Frontal cortex (tissue), 4 donors: ENCODE measurements around the gene CHEK1. TPM values are rescaled to one million over a fixed set of nuclear protein-coding genes. Genes with fewer than 3 reads are reported as not detected.
"Not testable (repeated sequence)": the region's sequence is repeated elsewhere in the genome, so short reads cannot be mapped to it uniquely, and the experiment has no call there.

Experiments used
- DNase-seq, 2 donors: peaks; one replicate each; pipeline ENCODE4 v3.0.0; 2012; ENCODE audit warnings: low spot score in 2 of 2
- FAIRE-seq: peaks from 2 replicates; lab custom pipeline; 2012; peaks lifted over from hg19 to GRCh38; lab: Jason Lieb, UNC
- total RNA-seq: library from RNA; depleted of rRNA; stranded (reverse); fragments of >200 nt; gene quantifications from one replicate; pipeline ENCODE4 v1.2.3, GENCODE V29; 2014
- donor health status: control.
- donor health status: control.
- donor health status: control.

The CHEK1 gene
- 13.5 TPM for total RNA-seq

DNA sequence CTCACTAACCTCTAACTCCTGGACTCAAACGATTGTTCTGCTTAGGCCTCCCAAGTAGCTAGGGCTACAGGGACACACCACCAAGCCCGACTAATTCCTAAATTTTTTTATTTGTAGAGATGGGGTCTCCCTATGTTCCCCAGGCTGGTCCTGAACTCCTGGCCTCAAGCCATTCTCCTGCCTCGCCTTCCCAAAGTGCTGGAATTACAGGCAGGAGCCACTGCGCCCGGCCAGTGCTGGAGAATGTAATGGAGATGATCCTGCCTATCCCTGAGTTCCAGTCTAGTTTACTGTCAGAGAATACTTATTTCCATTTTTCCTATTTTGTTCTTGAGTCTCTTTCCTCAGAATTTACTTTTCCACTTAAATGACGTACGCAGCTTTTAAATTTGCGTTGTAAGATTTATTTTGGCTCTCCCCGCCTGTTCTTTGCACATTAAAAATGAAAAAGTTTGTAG is at the start of gene CHEK1:
Gene CHEK1 (plus strand): TSS at position 408 of the 458 bp plus-strand sequence. CDS start 1,606 bp downstream, outside the sequence.
- DNase-seq (no peak), FAIRE-seq (no peak)

DNA sequence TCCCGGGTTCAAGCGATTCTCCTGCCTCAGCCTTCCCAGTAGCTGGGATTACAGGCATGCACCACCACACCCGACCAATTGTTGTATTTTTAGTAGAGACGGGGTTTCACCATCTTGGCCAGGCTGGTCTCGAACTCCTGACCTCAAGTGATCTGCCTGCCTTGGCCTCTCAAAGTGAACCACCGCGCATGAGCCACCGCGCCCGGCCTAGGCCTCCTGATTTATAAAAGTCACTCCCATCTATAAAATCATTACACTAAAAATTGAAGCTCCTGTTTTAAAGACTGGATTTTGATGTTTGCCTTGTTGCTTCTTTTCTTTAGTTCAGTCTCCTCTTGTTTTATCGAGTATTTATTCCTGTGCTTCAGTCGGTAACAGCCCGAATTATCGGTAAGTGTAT is 47.8 kb upstream of the CHEK1 start:
- FAIRE-seq, result not testable (repeated sequence)

DNA sequence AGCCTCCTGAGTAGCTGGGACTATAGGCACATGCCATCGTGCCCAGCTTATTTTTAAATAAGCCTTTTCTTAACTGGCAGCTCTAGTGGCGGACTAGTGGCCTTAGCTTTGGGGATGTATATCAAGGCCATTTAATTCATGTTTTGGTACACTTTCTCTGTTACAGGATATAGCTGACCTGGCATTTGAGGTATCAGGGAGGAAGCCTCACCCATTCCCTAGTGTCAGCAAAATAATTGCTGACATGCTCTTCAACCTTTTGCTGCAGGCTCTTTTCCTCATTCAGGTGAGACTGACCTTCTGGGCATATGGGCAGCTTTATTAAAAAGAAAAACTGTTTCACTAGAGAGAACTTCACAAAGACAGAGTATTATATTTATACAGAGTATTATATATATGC is 46.2 kb upstream of the CHEK1 start:
- no peak for DNase-seq
- no peak for FAIRE-seq

More for the DNA sequence above, 47.8 kb upstream of the CHEK1 start:
- DNase-seq, result not testable (repeated sequence)

DNA sequence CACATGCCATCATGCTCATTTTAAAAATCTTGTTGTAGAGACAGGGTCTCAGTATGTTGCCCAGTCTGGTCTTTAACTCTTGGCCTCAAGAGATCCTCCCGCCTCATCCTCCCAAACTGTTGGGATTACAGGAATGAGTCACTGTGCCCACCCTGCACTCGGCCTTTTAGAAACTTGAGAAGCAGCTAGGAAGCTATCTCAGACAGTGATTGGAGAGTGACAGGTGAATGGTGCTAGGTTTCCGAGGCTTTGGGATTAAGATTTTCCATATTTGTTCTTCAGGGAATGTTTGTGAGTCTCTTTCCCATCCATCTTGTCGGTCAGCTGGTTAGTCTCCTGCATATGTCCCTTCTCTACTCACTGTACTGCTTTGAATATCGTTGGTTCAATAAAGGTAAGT is 45.2 kb upstream of the CHEK1 start:
- no peak for FAIRE-seq
- DNase-seq, result no peak

DNA sequence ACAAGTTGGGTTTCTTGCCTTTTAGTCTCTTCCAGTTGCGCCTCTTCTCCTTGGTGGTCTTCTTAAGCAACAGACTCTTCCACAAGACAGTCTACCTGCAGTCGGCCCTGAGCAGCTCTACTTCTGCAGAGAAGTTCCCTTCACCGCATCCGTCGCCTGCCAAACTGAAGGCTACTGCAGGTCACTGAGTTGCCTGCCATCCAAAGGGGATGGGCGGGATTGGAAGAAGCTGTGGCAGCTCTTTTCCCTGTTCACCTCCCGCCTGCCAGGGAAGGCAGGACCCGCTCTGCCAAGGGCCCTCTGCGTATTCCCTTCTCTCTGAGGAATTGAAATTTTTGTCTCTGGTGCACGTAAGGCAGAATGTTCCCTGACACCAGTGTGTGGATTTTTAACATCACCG is 41.5 kb upstream of the CHEK1 start:
- FAIRE-seq (no peak), DNase-seq (no peak)

DNA sequence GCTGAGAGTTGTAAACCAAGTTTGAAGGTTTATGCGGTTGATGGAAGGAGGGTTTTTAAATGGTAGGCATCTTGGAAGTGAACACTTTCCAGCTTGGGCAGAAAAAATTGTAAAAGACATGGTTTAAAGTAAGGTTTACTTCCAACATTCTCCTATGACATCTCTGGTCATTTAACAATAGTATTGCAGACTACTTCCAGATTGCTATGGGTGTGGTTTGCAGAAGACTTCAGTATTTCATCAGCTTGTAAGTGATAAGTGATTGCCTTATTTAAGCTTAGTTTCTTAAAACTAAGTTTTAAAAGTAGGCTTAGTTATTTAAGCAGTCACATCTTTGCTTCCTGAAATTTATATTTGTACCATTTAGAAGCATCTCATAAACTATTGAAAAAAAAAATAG is 39.5 kb upstream of the CHEK1 start:
- no peak for DNase-seq
- no peak for FAIRE-seq

DNA sequence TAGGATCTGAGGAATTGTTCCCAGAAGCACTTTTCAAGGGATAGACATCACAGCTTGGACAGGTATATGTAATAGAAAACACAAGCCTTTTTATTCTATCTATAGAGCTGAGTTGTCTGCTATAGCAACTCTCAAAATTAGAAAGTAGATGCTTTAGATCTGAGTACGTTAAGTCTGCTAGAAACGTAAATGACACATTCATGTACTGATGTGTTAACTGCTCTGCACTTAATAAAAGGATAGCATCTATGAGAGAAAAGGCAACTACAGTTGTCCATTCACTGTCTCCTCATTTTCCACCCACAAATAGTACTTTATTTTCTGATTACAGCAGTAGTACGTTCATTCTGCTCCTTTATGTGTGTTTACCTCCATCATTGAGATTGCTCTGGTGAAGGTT is 38.3 kb upstream of the CHEK1 start:
- DNase-seq (no peak), FAIRE-seq (no peak)

DNA sequence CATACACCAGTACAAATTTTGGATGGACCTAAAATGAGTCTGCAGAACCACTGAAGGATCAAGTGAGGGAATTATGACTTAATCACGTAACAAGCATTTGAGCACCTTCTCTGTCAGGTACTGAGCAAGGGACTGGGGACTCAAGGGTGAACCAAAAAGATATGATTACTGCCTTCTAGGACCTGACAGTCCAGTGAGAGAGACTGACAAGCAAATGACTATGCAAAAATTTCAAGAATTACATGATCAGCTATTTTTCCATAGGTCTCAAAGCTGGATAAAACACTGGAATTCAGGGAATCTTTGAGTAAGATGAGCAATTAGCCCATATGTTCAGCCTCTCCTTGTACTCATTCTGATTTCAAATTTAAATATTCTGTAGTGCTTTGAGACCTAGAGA is 37.5 kb upstream of the CHEK1 start:
- DNase-seq (no peak), FAIRE-seq (no peak)

DNA sequence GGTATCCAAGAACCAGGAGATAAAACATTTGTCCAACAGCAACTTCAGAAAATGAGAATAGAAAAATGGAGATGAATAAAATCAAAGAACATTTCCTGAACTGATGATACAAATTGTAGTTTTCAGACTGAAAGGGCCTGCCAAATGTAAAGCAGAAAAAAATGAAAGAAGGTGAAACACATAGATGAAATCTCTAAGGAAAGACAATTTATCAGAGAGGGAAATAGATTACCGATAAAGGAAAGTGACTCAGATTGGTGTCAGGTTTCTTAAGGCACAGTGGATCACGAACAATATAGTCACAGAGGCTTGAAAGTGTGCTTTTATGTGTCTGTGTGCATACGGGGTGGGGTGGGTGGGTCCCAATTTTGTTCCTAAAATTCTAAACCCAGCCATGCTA is 36.5 kb upstream of the CHEK1 start:
- no peak for DNase-seq
- no peak for FAIRE-seq

DNA sequence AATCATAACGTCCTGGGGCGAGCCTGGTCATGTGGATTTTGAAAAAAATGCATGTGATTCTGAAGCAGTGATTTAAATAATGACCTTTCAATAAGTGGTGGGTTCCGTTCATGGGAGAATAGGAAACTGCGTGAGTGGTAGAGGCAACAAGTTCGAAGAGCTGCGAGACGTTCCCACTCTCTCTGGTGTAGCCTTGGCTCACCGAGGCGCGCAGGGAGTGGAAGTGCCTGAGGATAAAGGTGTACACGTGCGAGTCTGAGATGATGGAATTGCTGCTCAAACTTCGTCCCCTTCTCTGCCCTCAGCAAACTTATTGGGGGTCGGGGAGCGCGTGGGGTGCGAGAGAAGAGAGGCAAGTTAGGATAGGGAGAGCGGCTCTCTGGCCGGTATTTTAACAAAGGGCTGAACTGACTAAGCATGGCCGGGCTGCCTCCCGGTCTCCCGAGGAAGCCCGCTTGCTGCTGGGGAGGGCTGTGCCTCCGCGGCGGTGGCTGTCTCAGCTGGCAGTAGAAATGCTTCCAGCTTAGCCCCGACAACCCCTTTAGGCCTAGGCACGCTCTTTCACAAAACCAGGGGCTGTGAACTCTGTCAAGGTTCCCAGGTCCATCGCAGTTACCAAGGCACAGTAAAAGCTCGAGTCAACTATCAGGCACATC is 33.2 kb upstream of the CHEK1 start:
- FAIRE-seq (no peak), DNase-seq (peak in 1 of 2 donors; percentile 30)

DNA sequence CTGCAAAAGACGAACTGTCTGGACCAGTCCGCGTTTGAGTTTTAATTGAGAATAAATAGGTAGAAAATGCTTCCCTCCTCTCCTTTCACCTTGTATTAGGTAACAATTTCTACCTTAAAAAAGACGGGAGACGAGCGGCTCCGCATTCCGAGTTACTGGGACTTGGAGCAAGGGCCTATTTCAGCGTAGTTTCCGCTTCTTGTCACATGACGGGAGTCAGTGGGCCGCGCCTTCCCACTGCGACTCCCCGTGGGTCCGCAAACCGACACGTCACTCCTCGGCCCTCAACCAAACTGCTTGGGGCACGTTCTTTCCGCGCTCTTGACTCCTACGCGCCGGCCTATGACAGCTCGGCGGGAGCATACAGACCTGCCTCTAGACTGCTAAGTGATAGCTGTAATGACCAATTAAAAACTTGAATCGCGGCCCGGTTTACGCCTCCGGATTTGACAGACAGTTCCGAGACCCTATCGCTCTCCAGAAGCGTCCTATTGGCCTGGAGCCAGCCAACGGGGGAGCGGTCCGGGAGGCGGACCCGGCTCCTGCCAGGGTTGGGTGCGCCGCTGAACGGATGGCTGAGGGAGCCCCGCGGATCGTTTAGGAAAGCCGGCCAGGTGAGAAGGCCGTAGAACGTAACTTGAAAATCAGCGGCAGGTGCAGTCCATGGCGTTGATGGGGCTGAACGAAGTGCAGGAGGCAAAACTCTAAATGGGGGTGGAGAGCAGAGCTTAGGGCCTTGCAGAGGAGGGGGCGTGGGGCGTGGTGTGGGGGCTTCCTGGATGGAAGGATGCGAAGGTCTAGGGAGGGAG is 32.5 kb upstream of the CHEK1 start, which contains the start of gene STT3A:
Gene STT3A (plus strand): TSS at position 548 of the 809 bp plus-strand sequence. CDS start 3,064 bp downstream, outside the sequence.
- FAIRE-seq (peak; percentile 98), DNase-seq (peak; percentile 85 to 92)

DNA sequence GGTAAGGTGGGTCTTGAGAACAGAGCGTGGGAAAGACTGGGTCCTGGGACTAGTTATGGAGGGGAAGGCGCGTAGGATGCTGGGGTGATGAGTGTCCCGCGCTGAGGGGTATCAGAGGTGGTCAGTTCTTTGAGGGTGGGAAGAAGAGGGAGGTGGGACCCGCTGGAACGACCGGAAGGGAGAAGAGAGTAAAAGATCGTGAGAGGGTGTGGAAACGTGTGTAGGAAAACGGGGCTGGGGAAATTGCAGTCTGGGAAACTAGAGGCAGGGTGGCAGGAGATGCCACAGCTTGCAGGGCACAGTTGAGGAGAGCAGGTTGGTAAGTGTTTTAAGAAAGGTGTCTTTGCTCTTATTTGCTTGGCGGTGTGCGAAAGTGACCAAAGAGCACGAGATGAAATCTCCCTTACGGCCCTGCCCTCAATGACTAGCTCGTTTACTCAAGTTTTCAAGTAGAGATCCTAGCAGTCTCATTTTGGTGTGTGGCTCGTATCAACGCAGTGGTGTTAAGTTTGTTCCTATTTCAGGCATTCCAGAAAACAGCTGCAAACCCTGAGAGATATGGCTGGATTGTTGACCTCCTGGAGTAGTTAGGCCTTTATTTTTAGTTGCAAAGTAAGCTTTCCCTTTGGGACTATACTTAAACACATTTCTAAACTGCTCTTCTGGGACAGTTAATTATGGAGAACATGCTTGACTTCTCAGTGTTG is 31.7 kb upstream of the CHEK1 start:
- FAIRE-seq, result no peak
- DNase-seq, result no peak

DNA sequence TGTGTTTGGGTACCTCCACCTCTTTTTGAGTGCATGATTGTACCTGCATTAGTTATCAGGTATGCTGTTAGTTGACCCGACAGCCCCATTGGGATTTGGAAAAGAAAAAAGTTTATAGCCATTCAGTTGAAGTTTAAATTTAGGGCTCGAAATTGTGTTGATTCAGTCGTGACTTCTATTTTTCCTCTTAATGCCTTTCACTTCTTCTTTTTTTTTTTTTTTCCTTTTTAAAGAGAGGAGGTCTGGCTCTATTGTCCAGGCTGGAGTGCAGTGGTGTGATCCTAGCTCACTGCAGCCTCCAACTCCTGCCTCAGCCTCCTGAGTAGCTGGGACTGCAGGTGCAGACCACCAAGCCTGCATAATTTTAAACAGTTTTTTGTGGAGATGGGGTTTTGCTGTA is 30.0 kb upstream of the CHEK1 start:
- FAIRE-seq (no peak), DNase-seq (no peak)

DNA sequence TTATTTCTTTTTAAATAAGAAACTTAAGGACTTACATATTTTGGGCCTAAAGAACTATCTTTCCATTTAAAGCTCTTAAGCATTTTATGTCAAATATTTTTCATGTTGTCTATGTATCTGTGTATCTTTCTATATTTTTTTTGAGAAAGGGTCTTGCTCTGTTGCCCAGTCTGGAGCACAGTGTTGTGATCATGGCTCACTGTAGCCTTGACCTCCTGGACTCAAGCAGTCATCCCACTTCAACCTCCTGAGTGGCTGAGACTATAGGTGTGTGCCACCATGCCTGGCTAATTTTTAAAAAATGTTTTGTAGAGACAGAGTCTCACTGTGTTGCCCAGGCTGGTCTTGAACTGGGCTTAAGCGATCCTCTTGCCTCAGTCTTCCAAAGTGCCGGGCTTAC is 24.3 kb upstream of the CHEK1 start:
- DNase-seq (no peak), FAIRE-seq (no peak)

DNA sequence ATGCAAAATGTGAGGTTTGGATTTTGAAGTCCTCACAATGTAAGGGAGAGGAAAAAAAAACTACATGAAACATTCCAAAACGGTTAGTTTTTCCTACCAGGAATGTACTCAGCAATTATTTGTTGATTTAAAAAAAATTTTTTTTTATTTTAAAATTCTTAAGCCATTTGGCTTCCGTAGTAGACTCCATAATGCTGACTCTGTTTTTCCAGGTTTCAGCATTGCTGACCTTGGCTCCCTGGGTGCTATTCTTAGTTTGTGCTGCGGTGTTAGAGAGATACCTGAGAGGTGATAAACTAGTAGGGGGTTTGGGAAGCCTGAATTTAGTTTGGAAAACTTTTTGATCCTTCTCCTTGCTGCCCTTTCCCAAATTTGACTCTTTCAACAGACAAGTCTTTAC is 21.8 kb upstream of the CHEK1 start:
- FAIRE-seq (no peak), DNase-seq (no peak)

DNA sequence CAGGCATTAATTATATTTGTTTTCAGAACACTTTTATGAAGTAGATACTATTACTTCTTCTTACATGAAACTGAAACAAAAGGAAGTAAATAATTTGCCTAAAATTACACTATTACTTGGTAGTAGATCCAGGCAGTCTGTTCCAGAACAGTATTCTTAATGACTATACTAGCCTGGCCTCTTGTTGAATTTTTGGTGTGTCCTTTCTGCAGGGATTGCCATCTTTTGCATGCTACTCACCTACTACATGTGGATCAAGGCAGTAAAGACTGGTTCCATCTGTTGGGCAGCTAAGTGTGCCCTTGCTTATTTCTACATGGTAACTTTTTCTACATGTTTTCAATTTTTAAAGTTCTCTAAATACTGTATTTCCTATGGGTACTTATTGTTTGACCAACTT is 19.5 kb upstream of the CHEK1 start:
- DNase-seq, result no peak
- no peak for FAIRE-seq

DNA sequence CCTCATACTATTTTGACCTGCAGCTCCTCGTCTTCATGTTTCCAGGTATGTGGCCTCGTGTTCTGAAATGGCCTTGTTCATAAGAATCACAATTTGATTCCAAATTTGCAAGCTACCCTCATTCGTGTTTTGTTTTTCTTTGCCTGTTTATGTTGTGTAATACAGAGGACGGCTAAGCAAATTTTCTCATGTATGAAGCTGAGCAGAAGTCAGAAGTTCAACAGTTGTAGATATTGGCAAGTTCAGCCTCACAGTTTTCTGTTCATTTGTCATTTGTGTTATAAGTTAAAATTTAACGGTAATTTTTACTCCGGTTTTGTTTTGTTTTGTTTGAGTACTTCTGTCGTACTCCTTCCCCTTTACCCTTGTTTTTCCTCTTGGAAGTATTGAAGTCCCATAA is 15.4 kb upstream of the CHEK1 start:
- FAIRE-seq, result no peak
- DNase-seq, result no peak

DNA sequence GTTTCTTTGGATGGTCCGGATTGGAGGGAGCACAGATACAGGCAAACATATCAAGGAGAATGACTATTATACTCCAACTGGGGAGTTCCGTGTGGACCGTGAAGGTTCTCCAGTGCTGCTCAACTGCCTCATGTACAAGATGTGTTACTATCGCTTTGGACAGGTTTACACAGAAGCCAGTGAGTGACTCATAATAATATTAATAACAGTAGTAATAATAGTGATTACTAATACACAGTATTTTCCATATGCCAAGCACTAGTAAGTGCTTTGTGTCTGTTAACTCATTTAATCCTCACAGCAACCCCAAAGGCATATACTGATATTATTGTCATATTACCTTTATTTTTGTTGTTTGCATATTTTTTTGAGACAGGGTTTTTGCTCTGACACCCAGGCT is 6.6 kb upstream of the CHEK1 start:
- no peak for FAIRE-seq
- DNase-seq, result no peak

DNA sequence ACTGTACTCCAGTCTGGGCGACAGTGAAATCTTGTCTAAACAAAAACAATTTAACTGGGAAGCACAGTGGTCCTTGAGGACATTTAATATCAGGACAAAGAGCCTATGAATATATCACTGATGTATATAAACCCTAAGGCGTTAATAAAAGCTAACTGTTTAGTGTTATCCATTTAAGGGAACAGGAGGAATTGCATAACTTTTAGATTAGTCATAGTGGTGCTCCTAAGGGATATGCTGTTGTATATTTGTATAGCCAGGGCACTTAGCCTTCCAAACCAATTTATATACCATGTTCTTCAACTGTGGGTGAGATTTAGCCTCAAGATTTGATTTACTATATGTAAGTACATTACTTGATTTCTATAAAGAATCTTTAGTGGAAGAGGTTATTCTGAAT is 3.0 kb upstream of the CHEK1 start:
- no peak for DNase-seq

DNA sequence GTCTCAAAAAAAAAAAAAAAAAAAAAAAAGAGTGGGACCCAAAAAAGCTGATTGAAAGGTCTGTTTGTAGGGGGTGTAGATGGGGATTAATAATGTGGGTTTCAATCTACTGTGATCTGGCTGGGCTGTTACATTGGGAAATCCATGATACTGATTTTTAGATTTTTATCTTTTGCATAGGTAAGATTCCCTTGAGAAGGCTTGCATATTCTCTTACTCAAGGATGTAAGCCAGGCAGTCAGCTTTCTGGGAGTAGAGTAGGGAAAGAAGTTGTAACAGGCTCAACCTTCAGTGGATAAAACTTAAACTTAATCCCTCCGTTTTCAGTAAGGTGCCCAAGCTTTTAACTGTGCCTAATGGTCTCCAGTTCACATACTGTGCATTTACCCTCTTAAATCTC is 1.9 kb upstream of the CHEK1 start:
- no peak for DNase-seq
- no peak for FAIRE-seq

More for the DNA sequence above, 3.0 kb upstream of the CHEK1 start:
- no peak for FAIRE-seq

DNA sequence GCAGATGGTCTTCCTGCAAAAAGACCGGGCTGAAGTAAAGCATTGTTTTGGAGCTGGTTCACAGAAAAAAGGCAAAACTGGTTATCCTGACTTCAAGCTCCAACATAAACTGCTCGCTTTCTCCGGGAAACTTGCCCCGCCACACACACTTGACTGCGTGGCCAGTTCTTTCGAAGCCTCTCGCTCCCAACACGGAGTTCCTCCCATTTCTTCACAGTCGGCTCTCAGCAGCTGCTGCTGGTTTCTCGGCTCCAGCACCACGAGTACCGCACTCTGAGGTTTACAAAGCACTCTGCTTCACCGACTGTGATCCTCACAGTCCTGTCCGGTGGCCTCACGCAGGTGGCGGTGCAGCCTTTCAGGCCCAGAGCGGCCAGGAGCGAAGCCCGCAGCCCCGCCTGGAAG is 264 bp downstream of the CHEK1 start:
- DNase-seq (no peak), FAIRE-seq (no peak)
